ENCODE measurements around the gene PCA3. TPM values are rescaled to one million over a fixed set of nuclear protein-coding genes. Genes with fewer than 3 reads are reported as not detected.

Gene PCA3
- total RNA-seq, 2 experiments from 2014 or later = not detected

- no peaks in the 10 kb centered on the region for H3K4me1 Mint-ChIP-seq
- no peaks in the 10 kb centered on the region for H3K9me3 Mint-ChIP-seq
- H3K27me3 Mint-ChIP-seq = peaks cover 4% of the 10 kb centered on the region
- H3K27ac Mint-ChIP-seq = no peak overlapping the region
- H3K4me3 Mint-ChIP-seq = no peak overlapping the region
- DNase-seq = no peak
- no peaks in the 10 kb centered on the region for H3K36me3 Mint-ChIP-seq
These were observed 71.5 kb downstream of the PCA3 start for GRCh38 chr9:76835571-76836283.

Other genes with a start within 250 kb of the PCA3 start
- under 1 TPM in 1 of 2 experiments, not detected in 1; 0.35 TPM for gene PRUNE2, start 141.7 kb downstream of the PCA3 start, total RNA-seq